SW 1271 (cell line): Measurements from ENCODE around the gene SLC51A.

ENCODE experiments used
- DNase-seq, 2 experiments: peaks; one replicate each; lab custom pipeline; 2025; lab: John Stamatoyannopoulos, UW

Gene SLC51A

DNA sequence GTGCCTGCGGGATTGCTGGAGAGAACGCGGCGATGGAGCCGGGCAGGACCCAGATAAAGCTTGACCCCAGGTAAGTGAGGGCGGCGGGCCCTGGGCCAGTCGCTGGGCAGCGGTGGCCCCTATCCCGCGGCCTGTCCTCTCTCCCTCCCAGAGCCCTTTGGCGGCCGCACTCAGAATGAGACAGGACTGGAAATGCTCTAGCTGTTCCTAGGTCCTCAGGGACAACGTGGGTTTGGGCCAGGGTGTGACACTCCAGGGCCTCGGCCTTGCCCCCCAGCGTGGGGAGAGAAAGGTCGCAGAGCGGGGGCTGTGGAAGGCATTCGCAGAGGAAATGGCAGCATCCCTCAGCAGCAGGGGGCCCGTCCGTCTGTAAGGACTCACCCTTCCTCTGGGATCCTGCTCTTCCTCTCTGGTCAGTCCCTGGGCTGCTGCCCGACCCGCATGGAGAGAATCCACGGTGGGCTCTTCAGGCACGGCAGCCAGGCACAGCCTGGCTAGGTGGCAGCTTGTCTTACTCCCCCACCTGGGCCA lies 412 bp downstream of the SLC51A start:
- no peak for DNase-seq

DNA sequence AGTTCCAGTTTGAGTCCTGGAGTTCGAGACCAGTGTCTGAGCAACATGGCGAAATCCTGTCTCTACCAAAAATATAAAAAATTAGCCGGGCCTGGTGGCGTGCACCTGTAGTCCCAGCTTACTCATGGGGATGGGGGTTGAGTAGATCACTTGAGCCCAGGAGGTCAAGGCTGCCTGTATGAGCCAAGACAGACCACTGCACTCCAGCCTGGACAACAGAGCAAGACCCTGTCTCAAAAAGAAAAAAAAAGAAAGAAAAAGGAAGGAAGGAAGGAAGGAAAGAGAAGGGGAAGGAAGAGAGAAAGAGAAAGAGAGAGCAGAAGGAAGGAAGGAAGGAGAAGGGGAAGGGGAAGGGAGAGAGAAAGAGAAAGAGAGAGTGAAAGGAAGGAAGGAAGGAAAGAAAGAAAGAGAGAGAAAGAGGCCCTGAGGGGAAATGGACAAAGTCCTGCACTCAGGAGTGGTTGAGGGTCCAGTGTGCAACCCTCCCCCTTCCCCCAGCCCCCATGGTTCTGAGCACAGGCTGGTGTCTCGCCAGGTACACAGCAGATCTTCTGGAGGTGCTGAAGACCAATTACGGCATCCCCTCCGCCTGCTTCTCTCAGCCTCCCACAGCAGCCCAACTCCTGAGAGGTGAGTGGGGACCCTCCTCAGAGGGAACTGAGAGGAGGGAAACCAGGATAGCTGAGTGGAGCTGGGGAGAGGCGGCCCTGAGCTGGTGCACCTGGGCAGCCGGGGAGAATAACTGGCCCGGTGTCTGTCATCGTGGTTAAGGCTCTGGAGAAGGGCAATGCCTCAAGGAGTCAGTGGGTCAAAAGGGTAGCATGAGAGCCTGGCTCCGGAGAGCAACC lies 1.2 kb downstream of the SLC51A start:
- no peak for DNase-seq

DNA sequence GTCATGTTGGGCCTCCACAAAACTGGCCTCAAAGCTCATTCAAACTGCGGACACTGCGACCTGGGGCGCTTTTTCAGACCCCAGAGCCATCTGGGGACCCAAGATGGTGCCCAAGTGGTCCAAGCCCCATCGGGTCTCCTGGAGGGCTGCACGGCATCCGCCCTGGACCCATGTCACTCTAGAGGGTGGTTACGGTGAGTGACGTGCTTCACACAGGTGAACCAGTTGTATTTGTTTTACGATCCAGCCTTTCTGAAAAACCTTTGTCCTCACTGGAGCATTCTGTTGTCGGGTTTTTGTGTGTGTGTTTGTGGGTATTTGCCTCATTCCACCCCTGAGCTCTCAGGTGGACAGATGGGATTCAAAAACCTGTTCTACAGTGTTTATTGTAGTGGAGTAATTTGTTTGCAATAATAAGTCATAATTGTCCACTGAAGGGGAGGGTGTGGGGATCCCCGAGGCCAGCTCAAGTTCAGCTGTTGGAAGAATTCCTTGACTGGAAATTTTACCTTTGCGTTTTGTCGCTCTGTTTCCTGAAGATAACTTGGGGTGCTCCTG lies 1.9 kb downstream of the SLC51A start:
- no peak for DNase-seq

DNA sequence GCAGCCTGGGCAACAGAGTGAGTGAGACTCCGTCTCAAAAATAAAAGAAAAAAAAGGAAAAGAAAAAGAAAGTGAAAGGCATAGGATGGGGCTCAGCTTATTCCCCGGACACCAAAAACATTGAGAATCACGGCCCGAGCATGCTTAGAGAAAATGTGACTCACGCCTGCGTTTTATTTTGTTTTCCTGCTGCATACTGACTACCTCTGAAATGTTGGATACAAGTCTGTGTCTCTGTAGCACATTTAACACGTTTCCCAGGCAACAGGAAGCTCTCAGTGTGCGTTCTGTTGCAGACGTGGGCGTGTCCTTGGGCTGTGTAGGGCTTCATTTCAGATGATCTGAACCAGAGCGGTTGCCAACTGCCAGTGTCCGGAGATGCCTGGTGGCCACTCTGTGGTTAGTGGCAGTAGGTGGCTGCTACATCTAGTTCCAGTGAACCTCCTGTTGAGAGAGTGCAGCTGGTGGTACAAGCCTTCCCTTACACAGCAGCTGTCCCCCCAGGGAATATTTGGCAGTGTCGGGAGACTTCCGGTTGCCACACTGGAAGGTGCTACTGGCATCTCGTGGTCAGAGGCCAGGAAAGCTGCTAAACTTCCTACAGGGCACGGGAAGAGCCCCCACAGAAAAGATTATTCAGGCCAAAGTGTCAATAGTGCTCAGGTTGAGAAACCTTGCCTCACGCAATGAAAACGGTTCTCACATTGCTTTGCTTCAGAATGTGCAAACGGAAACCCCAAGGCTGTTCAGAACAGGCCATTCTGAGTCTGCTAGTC lies 3.0 kb downstream of the SLC51A start:
- no peak for DNase-seq

DNA sequence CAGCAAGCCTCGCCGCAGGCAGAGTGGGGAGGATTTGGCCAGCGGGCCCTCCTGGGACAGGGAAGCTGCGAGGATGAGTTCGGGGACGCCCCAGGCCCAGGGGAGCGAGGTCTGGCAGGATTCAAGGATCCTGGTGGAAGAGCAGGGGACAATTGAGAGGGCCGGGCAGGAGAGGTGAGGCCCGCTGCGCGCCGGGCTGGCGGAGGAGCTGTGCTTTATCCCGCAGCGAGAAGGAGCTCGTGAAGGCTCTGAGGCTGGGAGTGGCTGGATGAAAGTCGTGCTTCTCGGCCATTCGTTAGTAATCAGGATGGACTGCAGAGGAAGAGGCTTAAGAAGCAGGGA lies 3.6 kb downstream of the SLC51A start:
- no peak for DNase-seq

DNA sequence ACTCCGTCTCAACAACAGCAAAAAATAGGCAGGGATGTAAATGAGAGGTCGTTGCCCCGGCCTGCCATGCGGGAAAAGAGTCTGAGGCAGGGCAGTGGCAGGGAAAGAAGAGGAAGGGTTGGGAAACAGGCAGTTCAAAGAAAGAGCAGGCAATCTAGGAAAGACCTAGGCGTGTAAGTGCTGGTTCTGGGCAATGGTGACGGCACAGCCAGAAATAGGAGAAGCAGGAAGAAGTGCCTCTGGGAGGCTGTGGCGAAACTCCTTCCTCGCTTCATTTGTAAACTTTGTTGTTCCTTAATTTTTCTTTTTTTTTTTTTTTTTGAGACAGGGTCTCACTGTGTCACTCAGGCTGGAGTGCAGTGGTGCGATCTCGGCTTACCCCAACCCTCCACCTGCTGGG lies 4.3 kb downstream of the SLC51A start:
- no peak for DNase-seq

DNA sequence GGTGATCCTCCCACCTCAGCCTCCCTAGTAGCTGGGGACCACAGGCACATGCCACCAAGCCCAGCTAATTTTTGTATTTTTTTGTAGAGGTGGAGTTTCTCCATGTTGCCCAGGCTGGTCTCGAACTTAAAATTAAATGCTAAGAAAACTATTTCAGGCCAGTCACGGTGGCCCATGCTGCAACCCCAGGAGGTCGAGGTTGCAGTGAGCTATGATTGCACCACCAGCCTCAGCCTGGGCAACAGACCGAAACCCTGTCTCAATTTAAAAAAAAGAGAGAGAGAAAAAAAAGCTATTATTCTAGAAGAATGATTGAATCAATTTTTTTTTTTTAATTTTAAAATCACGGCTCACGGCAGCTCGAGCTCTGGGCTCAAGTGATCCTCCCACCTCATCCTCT lies 4.7 kb downstream of the SLC51A start:
- DNase-seq: no peak

DNA sequence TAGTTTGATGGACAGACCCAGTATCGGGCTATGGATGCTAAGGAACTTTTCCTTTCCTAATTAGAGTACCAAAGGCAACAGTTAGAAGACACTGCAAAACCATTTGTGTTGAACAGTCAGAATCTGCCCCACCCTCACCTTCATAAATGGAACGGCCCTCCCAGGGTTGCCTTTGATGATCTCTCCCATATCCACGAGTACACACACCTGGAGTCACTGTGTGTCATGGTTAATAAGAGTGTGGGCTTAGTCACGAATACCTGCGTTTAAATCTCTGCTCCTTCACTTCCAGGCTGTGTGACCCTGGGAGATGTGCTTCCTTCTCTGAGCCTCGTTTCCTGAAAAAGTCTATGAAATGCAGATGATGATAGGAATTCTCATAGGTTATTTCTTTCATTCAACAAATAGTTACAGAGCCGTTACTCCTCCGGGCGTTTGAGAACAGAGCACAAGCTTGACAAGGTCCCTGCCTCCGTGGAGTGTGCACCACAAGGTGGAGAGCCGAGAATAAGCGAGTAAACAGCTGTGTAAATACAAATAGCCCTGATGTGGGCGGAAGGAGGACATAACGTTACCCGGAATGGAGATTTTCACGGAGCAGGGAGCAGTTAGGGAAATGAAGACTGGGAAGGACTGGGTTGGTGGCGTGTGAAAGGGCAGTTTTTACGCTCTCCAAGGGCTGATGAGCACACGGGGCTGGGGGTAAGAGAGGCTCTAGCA lies 6.7 kb downstream of the SLC51A start:
- DNase-seq: no peak

DNA sequence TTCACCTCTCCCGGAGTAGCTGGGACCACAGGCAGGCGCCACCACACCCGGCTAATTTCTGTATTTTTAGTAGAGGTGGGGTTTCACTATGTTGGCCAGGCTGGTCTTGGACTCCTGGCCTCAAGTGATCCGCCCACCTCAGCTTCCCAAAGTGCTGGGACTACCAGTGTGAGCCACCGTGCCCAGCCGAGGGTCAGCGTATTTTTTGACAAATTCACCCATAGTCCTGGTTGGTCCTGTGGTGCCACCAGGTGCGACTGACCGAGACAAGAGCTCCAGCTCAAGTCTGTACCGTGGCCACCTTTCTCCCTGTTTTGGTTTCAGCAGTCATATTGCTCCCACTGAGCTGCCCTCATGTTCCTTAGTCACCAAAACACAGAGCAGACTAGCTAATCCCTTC lies 8.8 kb downstream of the SLC51A start:
- no peak for DNase-seq

DNA sequence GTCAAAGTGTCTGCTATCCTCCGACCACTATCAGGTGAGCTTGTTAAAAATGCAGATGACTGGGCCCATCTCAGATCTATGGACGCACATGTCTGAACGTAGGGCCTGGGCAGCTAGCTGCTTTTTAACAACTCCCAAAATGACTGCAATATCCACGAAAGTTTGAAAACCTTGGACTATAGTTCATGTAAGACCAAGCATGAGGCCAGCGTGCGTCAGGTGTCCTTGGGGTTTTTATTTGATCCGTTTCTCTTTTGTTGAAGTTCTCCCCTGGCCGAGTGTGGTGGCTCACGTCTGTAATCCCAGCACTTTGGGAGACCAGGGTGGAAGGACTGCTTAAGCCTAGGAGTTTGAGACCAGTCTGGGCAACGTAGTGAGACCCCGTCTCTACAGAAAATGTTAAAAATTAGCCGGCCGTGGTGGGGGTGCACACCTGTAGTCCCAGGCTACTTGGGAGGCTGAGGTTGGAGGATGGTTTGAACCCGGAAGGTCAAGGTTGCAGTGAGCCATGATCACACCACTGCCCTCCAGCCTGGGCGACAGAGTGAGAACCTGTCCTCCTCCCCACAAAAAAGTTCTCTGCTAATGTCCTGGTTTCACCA lies 9.5 kb downstream of the SLC51A start:
- DNase-seq: no peak

DNA sequence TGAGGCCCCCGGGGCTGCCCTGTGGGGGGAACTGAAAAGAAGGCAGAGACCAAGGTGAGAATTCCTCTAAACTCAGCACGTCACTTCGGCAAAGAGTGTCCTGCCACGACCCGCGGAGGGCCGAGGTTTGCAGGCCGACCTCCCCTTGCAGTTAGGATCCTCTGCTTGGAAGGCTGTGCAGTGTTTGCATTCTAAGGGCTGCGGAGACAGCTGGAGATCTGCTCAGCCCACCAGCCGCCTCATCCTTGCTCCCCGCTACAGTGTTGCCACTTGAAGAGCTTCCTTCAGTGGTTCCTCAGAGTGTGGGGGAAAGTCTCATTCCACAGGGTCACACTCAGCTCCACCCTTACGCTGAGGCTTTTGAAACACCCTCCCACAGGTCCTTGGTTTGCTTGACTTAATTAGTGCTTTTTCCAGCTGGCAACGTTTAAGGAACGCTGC lies 10.8 kb downstream of the SLC51A start:
- no peak for DNase-seq

DNA sequence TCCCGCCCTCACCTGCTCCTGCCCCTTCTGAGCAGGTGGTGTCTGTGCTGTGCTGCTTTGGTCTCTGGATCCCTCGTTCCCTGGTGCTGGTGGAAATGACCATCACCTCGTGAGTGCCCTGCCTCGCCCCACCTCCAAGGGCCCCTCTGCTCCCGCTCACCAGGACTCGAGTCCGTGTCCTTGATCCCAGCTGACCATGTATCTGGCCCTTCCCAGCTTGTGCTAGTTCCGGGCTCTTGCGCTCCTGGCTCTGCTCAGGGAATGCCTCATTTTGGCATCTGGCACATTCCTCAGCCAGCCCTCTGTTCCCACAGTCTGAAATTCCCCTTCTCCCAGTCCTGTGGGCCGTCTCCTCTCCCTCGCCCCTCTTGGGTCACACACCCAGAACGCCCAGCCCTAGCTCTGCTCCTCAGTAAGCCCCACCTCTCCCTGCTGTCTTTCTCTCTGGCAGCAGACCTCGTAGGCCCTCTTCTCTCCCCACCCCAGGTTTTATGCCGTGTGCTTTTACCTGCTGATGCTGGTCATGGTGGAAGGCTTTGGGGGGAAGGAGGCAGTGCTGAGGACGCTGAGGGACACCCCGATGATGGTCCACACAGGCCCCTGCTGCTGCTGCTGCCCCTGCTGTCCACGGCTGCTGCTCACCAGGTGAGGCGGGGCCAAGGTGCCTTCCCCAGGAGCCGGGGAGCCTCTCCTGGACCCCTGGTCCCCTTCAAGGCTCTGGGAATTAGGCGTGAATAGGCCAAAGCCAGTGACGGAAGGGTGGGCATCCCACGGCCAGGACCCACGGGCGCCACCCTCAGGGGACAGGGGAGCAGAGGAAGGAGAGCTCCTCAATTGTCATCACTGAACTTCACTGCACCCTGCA lies 11.5 kb downstream of the SLC51A start:
- no peak for DNase-seq

DNA sequence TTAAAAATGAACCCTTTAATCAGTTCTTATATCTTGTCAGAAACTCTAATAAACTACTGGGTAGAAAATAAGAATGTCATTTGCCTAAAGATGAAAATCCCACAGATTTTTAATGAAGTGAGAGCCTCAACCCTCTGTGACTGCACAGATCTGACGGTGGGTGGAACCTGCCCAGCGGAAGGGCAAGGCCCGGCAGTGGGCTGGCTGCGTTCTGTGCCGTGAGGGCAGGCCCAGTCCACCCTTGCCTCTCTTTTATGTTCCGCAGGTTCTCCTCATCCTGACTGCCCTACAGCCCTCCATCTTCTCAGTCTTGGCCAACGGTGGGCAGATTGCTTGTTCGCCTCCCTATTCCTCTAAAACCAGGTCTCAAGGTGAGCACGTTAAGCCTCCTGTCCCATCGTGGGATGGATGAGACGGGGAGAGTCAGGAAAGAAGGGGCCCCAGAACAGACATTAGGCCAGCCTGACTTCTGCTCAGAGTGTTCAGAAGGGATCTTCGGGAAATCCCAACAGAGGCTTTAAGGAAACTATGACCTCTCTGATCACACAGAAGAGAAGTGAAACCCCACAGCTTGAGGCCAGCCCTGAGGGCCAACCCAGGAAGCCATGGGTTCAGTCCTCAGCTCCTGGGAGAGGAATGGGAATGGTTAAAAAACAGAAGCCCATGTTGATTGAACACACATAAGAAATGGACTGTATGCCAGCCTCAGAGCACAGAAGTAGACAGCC lies 16.0 kb downstream of the SLC51A start:
- no peak for DNase-seq

DNA sequence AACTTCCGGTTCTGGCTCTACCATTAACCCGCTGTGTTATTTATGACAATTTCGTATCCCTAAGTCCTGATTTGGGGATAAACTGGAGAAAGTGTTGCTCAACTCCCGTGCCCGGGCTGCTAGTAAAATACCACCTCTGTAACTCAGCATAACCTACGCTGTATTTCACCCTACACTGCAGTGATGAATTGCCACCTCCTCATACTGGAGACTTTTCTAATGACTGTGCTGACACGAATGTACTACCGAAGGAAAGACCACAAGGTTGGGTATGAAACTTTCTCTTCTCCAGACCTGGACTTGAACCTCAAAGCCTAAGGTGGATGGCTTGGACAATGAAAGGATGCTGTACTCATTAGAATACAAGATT lies 16.5 kb downstream of the SLC51A start:
- no peak for DNase-seq

DNA sequence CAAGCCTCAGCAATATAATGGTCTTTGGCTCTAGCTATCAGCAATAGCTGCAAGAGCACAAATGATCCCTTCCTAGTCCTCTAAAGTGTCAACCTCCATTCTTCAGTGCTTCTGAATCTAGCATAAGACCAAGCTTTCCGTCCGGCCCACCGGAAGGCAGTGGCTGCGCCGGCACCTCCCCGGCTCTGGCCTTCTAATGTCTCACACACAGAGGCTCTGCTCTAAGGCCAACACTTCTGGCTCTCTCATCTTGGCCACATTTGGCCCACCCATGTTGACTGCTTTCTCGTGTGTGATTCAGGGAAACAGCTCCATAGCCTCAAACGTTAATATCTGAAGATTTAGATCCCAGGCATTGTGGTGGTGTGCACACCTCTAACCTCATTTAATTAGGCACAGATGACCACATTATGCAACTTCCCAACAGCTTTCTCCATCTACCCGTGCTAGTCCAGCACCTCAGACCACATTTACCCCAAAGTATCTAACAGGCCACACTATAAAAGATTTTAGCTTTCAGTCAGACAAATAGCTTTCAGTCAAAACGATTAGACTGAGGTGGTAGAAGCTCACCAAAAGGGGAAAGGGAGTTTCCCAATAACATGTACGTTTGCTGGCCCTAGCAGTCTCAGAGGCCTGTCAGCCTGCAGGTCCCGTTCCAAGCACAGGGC lies 19.3 kb downstream of the SLC51A start:
- no peak for DNase-seq

DNA sequence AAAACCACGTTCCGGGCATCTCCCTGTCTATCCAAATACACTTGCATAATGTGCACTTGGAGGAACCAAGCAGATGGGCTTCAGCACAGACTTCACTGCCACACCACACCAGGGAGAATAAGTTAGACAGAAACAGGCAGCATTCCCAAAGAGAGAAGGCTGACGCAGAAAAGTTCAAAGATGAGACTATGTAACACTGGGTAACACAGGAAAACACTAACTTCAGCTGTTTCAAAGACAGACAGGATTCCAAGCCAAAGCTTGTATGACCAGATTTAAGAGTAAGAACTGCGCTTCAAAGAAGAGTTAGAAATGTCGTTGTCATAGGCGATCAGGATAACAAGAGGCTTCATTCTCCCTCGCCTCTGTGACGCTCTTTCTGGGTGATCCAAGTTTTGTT lies 19.9 kb downstream of the SLC51A start:
- DNase-seq: no peak

DNA sequence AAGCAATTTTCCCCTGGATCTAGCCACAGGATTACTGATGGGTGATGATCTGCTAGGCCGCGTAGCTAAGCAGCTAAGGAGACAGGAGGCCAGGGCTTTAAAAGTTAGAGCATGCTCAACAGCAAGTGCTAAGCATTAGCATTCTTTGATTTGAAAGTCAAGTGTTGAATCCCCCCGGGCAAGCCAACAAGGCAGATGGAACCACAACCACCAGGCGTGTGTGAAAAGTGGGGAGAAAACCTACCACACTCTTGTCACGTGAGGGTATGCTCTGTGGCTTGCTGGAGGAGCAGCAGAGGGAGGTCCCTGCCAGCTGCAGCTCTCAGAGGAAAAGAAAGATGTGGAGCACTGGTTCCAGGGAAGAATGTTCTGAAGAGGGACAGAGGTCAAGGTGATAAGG lies 20.9 kb downstream of the SLC51A start:
- no peak for DNase-seq

DNA sequence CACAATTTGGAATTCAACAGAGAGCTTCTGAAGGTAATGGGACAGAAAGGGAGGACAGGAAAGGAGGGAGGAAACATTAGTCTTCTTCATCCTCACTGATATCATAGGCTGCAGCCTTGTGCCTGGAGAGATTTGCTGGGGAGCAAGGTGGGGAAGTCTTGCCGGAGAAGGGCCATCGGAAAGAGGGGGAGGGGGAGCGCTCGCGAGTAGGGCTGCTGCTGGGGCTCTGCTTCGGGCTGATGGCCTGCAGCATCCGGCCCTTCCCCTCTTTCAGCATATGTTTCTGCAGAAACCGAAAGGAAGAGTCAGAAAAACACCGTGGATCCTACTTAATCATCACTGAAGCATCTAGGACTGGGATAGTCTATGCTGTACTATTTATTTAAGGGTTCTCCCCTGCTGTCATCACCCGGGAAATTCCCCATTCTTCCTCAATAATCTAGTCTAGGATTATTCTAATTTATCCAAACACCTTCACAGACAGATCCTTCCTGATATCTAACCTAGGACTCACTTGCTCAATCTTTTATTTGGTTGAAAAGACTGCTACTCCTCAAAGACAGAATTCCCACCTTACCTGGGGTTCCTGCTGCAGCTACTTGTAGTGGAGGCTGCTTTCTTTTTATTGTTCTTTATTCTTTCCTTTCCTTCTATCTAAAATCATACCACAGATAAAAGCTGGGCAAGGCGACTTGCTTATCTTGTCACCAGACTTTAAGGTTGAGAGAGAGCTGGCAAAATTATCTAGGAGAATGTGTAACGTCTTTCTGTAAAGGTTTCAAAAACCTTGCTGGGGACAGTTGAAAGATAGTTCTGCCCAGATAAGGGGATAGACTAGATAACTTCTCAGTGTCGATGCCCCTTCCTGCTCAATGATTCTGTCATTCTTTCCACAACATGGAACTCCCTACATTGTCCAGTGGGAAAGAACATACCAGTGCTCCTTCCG lies 22.6 kb downstream of the SLC51A start:
- no peak for DNase-seq

DNA sequence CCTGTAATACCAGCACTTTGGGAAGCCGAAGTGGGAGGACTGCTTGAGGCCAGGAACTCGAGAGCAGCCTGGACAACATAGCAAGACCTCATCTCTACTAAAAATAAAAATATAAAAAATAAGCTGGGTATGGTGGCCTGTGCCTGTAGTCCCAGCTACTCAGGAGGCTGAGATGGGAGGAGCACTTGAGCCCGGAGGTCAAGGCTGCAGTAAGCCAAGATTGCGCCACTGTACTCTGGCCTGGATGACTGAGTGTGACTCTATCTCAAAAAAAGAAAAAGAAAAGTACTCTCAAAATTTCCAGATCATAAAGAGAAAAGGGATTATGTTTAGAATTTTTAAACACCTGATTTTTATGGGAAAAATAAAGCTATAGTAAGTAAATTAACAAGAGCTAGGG lies 24.1 kb downstream of the SLC51A start:
- DNase-seq: no peak
